Spleen (tissue), 7 donors: Measurements from ENCODE around the gene CCDC194.

Source experiments
- POLR2A ChIP-seq, 3 donors: fragments of 450-650 bp; IDR thresholded peaks; one replicate each; pipeline ENCODE4 v1.5.1; 2017; ENCODE audit warnings: antibody characterized with exemption in 3 of 3, mild to moderate bottlenecking in 1 of 3
- TF ChIP-seq, protein P1 (sequence below), 11 experiments: fragments of 200-600 bp in 7 of 11; fragments of 450-650 bp in 4 of 11; sonication (generic) in 4 of 11; IDR thresholded peaks in 8 of 11; conservative IDR thresholded peaks in 3 of 11; 1 replicate in 7 of 11; 2 replicates in 4 of 11; pipeline versions ENCODE4 v1.4.0 to v1.8.0; 2016 to 2021; ENCODE audit warnings: antibody characterized with exemption in 11 of 11, inconsistent platforms in 4 of 11, mild to moderate bottlenecking in 1 of 11
- donor health status: DM: no; HTN: no; CAD: no; lungs with moderate emphysema.
- donor health status: DM: no; HTN: no; CAD: no.
- donor health status: DM: no; HTN: no; CAD: no.

DNA sequence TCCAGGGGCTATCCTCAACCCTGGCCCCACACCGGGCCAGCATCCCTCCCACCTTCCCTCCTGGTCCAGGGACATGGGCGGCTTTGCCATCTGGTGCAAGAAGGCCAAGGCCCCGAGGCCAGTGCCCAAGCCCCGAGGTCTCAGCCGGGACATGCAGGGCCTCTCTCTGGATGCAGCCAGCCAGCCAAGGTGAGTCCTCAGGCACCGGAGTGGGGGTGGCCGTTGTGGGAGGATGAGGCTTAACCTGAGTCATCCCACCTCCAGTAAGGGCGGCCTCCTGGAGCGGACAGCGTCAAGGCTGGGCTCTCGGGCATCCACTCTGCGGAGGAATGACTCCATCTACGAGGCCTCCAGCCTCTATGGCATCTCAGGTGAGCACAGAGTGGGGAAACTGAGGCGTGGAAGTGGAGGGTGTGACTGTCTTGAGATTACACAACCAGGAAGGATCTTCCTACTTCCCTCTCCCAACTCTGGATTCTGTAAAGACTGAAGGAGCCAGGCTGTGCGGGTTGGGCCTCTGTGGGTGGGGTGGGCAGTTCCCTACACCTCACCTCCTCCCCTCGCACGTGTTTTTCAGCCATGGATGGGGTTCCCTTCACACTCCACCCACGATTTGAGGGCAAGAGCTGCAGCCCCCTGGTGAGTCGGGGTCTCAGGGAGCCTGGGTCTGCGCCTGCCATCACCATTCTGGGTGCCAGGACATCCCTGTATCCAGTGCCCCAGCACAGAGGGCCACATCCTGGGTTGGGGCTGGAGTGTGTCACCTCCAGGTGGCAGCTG lies 29.6 kb upstream of the CCDC194 start:
- TF ChIP-seq, protein P1, sequence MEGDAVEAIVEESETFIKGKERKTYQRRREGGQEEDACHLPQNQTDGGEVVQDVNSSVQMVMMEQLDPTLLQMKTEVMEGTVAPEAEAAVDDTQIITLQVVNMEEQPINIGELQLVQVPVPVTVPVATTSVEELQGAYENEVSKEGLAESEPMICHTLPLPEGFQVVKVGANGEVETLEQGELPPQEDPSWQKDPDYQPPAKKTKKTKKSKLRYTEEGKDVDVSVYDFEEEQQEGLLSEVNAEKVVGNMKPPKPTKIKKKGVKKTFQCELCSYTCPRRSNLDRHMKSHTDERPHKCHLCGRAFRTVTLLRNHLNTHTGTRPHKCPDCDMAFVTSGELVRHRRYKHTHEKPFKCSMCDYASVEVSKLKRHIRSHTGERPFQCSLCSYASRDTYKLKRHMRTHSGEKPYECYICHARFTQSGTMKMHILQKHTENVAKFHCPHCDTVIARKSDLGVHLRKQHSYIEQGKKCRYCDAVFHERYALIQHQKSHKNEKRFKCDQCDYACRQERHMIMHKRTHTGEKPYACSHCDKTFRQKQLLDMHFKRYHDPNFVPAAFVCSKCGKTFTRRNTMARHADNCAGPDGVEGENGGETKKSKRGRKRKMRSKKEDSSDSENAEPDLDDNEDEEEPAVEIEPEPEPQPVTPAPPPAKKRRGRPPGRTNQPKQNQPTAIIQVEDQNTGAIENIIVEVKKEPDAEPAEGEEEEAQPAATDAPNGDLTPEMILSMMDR (IDR thresholded peaks at IDR 0.05 in 8 of 11, conservative IDR thresholded peaks at IDR 0.05 in 3 of 11) = no peak
- no peak for TF ChIP-seq POLR2A (IDR thresholded peaks at IDR 0.05)
